ENCODE results near the gene APH1B. TPM values are rescaled to one million over a fixed set of nuclear protein-coding genes. Genes with fewer than 3 reads are reported as not detected.

The APH1B gene
- total and polyA plus RNA-seq, 9 of the 15 experiments (the other 6 are each of a cell fraction or from before 2014, with no cell fraction given), result 5.1 to 9.7 (median 7.0) TPM

DNA sequence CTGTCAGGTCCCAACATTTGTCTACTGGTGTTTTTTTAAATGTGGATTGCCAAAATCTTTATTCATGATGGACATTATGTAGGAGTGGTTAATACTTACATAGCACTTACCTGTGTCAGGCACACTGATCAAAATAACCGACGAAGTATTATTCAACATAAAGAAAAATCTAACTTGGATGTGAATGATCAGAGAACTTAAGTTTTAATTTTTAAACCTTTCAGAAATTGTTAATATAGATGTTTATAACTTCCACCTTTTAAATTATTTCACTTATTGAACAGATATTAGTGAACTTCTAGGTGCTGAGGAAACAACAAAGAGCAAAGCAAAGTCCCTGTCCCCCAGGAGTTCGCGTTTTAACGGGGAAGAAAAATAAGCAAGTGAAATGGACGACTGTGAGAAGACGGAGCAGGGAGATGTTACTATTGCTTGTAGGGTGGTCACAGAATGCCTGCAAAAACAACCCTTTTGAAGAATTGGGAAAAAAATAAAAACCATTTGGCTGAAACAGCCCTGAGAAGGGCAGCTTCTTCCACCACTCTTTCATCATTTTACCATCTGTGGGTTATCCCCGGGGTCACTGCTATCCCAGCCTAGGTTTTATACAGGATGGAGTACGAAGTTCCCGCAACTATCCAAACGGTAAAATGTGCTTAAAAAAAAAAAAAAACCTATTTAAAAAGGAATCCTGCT is 915 bp upstream of the APH1B start (continued):
- TF ChIP-seq, protein P1, sequence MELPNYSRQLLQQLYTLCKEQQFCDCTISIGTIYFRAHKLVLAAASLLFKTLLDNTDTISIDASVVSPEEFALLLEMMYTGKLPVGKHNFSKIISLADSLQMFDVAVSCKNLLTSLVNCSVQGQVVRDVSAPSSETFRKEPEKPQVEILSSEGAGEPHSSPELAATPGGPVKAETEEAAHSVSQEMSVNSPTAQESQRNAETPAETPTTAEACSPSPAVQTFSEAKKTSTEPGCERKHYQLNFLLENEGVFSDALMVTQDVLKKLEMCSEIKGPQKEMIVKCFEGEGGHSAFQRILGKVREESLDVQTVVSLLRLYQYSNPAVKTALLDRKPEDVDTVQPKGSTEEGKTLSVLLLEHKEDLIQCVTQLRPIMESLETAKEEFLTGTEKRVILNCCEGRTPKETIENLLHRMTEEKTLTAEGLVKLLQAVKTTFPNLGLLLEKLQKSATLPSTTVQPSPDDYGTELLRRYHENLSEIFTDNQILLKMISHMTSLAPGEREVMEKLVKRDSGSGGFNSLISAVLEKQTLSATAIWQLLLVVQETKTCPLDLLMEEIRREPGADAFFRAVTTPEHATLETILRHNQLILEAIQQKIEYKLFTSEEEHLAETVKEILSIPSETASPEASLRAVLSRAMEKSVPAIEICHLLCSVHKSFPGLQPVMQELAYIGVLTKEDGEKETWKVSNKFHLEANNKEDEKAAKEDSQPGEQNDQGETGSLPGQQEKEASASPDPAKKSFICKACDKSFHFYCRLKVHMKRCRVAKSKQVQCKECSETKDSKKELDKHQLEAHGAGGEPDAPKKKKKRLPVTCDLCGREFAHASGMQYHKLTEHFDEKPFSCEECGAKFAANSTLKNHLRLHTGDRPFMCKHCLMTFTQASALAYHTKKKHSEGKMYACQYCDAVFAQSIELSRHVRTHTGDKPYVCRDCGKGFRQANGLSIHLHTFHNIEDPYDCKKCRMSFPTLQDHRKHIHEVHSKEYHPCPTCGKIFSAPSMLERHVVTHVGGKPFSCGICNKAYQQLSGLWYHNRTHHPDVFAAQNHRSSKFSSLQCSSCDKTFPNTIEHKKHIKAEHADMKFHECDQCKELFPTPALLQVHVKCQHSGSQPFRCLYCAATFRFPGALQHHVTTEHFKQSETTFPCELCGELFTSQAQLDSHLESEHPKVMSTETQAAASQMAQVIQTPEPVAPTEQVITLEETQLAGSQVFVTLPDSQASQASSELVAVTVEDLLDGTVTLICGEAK (IDR thresholded peaks at IDR 0.05), result peak; percentile 70; the same call in 1 of the 2 replicates
- TF ChIP-seq, protein P1 (CRISPR knock-in tag; IDR thresholded peaks at IDR 0.05), result no peak
- TF ChIP-seq PML (IDR thresholded peaks at IDR 0.05; ENCODE audit: low read length) (0 out of 2 replicates have a peak, but pooled peaks have one; percentile 28), ARNT (IDR thresholded peaks at IDR 0.05) (0 out of 4 replicates have a peak, but pooled peaks of 1 of the 2 experiments have one; percentile 43), NONO (IDR thresholded peaks at IDR 0.05; ENCODE audit: low read depth in 2 of 2, low read length in 1 of 2) (no peak), CBX2 (IDR thresholded peaks at IDR 0.05; ENCODE audit: insufficient read depth, low read length, poor library complexity, severe bottlenecking) (no peak), KDM5B (IDR thresholded peaks at IDR 0.05; ENCODE audit: insufficient replicate concordance, low read depth, low read length) (peak; percentile 7), SMARCE1 (IDR thresholded peaks at IDR 0.05) (peak; percentile 51; the same call in 1 of the 2 replicates), DPF2 (IDR thresholded peaks at IDR 0.05) (0 out of 2 replicates have a peak, but pooled peaks have one; percentile 30), FOXM1 (IDR thresholded peaks at IDR 0.05; ENCODE audit: low read depth) (peak; percentile 12; the same call in 1 of the 2 replicates), FOXM1 (CRISPR knock-in tag; IDR thresholded peaks at IDR 0.05; ENCODE audit: low read depth) (no peak), NFRKB (IDR thresholded peaks at IDR 0.05; ENCODE audit: low read depth) (peak; percentile 68; the same call in 1 of the 2 replicates)
- TF ChIP-seq, protein P2, sequence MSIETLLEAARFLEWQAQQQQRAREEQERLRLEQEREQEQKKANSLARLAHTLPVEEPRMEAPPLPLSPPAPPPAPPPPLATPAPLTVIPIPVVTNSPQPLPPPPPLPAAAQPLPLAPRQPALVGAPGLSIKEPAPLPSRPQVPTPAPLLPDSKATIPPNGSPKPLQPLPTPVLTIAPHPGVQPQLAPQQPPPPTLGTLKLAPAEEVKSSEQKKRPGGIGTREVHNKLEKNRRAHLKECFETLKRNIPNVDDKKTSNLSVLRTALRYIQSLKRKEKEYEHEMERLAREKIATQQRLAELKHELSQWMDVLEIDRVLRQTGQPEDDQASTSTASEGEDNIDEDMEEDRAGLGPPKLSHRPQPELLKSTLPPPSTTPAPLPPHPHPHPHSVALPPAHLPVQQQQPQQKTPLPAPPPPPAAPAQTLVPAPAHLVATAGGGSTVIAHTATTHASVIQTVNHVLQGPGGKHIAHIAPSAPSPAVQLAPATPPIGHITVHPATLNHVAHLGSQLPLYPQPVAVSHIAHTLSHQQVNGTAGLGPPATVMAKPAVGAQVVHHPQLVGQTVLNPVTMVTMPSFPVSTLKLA (conservative IDR thresholded peaks at IDR 0.05), result 0 out of 4 replicates have a peak, but pooled peaks of 1 of the 2 experiments have one; percentile 4
